Measurements from ENCODE around the gene CIP2A.

The CIP2A gene

GRCh38 chr3:108555966-108556581 lies 33.2 kb downstream of the CIP2A start:
- DNase-seq, result no peak

GRCh38 chr3:108554913-108555571 lies 34.2 kb downstream of the CIP2A start:
- no peak for DNase-seq

- no peak for DNase-seq
These were observed 35.0 kb downstream of the CIP2A start for GRCh38 chr3:108554229-108554628.

DNA sequence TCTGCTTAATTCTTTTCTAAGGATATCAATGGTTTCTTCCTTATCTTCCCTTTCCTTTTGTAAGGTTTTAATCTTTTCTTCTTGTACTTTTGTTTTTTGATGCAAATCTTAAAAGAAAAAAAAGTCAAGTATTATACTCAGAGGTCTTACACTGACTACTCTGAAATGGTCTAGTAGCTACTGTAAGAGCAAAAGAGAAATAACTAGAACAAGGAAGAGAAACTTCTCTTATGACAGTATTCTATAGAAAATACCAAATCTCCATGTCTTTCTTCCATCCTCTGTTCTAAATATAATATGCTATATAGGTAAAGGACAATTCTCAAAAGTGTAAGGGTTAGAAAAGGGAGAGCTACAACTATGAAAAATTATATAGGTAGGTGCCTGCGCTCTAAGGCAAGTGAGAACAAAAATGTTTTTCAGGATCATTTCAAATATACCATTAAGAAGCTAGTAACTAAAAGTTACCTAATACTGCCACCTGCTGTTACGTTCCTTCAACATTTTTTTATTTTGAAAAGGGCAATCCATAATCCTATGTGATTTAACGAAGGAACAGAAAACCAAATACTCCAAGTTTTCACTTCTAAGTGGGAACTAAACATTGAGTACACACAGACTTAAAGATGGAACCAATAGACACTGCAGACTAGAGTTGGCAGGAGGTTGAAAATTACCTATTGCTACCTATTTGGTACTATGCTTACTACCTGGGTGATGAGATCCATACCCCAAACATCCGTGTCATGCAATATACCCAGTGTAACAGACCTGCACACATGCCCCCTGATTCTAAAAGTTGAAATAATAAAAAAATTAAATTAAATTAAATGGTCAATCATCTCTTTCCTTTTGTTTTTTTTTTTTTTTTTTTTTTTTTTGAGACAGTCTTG lies 36.7 kb downstream of the CIP2A start:
- no peak for DNase-seq

GRCh38 chr3:108548886-108549285 lies 40.4 kb downstream of the CIP2A start:
- no peak for DNase-seq

DNA sequence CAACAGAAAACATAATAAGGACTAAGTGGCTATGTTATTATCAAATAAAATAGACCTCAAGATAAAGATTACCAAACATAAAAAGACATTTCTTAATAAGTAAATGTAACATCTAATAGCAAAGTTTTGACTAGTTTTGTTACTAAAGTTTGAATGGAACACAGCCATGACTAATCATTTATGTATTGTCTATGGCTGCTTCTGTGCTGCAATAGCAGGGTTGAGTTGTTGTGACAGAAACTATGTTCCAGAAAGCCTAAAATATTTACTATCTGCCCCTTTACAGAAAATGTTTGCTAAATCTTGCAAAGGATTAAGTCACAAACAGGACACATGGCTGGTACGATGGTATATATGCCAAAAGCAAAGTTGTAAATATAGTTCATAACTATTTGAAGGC lies 40.9 kb downstream of the CIP2A start:
- DNase-seq, result no peak

DNA sequence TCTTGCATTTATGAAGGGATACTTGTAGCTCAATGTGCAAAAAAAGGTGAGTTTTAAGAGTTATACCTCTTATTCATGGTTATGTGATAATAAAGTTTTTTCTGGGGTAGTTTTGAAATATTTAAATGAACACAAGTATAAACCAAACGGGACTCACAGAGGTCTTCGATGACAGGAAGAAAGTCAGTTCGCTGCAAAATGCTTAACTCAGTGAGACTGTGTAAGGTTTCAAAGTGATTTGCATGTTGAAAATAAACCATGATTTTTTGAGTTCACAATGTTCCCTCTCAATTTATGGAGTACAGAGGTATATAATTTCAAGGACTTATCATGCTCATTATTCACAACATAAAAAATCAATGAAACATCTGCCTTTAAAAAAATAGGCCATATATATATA lies 42.5 kb downstream of the CIP2A start:
- no peak for DNase-seq

DNA sequence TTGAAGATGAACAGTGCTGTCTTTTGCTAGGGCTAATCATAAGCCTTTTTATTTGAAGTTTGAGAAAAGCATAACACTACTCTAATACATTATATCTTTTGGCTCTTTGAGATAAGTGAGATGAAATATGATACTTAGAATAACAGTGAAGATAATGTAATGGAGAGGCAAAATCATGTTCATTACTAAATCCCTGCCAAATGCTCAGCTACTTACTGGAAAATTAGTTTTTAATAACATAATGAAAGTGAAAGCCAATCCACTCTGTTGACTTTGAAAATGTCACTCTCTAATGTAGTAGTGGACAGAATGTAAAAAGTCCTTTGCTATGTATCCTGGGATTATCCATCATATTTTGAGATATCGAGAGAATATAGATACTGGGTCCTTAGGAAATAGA lies 43.0 kb downstream of the CIP2A start:
- no peak for DNase-seq

- no peak for DNase-seq
These were observed 51.2 kb downstream of the CIP2A start for GRCh38 chr3:108538083-108538482.

DNA sequence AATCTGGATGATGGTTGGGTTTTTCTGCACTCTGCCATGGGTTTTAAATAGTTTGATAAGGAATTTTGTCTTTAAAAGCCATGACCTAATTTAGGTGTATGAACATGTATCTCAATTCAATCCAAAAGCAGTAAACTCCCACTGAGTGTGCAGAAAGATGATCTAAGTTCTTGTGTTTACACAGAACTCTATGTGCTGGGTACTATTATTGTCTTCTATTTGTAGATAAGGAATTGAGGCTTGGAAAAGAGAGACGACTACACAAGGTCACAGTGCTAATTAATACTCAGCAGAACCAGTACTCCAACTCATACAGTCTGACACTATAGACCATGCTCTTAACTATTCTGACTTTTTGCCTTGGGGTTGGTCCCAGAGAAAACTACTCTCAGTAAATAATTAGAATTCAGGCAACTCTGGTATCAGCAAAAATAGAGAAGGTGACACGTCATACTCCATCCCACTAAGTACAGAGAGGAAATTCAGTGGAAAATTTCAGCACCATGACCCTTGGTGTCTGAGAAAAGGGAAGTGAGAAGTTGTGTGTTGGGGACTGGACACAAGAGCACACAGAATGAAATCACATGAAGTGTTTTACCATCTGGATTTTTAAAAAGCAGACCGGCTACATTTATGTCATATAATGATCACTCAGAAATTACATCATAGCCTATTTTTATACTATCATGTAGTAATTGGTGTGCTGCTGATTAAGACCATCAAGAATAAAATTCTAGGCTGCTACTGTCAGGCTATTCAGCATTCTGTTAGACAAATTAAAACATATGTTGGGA lies 60.6 kb downstream of the CIP2A start:
- DNase-seq, result no peak

DNA sequence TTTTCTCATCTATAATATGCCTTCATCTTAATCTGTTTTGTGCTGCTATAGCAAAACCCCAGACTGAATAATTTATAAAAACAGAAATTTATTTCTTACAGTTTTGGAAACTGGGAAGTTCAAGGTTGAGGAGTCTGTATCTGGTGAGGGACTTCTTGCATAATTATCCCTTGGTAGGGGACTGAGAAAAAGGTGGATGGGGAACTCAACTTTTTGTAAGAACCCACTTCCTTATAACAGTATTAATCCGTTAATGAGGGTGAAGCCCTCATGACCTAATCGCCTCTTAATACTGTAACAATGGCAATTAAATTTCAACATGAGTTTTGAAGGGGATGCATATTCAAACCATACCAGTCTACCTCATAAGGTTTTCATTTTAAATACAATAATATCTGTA lies 61.4 kb downstream of the CIP2A start:
- DNase-seq, result no peak

GRCh38 chr3:108527109-108527508 lies 62.1 kb downstream of the CIP2A start:
- DNase-seq, result no peak

- DNase-seq, result no peak
These were observed 63.3 kb downstream of the CIP2A start for GRCh38 chr3:108525971-108526370.

- no peak for DNase-seq
These were observed 64.0 kb downstream of the CIP2A start for GRCh38 chr3:108525256-108525655.

DNA sequence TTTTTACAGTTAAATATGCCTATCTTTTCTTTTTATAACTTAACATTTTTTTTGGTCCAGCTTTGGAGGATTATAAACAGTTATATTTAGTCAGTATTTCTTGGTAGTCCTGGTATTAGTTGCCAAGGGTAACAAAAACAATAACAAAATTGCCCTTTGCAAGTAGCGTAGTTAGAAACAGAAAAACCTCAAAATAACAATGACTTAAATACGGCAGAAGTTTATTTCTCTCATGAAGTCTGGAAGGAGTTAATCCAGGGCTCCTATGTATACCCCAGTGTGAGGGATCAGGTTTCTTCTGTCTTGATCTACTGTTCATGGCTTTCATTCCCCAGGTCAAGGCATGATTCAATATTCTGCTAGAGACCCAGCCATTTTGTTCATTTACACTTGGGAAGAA lies 64.7 kb downstream of the CIP2A start:
- DNase-seq, result no peak

- DNase-seq, result no peak
These were observed 70.3 kb downstream of the CIP2A start for GRCh38 chr3:108518895-108519294.

DNA sequence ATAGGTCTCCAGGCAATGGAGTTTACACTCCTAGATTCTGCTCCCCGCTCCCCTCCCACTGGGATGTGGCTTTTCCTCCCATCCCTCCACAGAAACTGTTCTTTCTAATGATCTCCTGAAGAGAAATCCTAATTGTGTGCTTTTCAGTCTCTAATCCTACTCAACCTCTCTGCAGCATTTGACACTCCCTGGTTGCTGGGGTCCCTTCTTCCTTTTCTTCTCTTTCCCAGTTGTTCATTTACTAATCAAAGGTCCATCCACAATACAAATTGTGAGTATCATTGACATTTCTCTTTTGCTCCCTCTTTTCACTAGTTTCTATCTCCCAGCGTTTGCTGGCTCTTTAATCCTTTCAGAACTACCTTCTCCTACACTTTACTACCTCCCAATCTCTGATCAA lies 72.4 kb downstream of the CIP2A start:
- DNase-seq, result no peak

GRCh38 chr3:108513961-108514360 lies 75.3 kb downstream of the CIP2A start:
- DNase-seq, result no peak

- DNase-seq, result no peak
These were observed 76.6 kb downstream of the CIP2A start for GRCh38 chr3:108512671-108513070.

GRCh38 chr3:108511490-108511889 lies 77.7 kb downstream of the CIP2A start:
- DNase-seq, result no peak

GRCh38 chr3:108511055-108511454 lies 78.2 kb downstream of the CIP2A start:
- DNase-seq, result no peak

GRCh38 chr3:108510496-108510895 lies 78.7 kb downstream of the CIP2A start, which contains the start of gene MYH15:
Gene MYH15, minus strand, starts transcription at chr3:108510596. Its CDS starts 66 bp downstream, at chr3:108510530.
- no peak for DNase-seq

DNA sequence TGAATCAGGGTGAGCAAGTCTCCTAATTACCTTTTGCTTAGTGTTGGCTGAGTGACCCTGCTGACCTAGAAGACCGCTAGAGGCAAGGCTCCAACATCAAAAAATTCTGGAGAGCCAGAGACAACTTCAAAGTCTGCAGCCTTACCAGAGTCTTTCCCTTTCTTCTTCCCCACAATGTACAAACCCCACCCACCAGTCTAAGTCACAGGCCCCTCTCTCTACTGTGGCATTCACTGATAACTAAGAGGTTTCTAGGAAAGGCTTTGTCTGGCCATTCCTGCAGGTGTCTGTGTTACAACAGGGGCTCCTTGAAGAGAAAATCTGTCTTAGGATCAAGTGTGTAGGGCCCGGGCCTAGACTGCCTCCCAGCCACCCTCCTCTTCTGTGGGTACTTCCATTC lies 79.4 kb downstream of the CIP2A start:
- DNase-seq, result no peak
